ENCODE measurements around the gene OR6X1. TPM values are rescaled to one million over a fixed set of nuclear protein-coding genes. Genes with fewer than 3 reads are reported as not detected.
A peak's percentile ranks its signal among the peaks of the same experiment; 100 is the strongest.
"Not testable (repeated sequence)": the region's sequence is repeated elsewhere in the genome, so short reads cannot be mapped to it uniquely, and the experiment has no call there.

OR6X1 gene
- total RNA-seq, 1 donor from 2014 or later = not detected

DNA sequence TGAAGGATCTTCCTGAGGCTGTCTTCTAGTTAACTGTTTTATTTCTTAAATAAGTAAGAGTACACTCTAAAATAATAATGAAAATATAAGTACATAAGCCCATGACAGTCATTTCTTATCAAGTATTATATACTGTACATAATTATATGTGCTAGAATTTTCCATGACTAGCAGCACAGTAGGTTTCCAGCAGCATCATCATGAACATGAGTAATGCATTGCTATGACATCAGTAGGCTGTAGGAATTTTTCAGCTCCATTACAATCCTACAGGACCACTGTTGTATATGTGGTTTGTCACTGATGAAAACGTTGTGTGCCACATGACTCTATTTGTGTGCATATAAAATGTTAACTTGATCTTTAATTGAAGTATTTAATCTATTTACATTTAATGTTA is 34.9 kb downstream of the OR6X1 start:
- Mint-ChIP-seq H3K27me3 (ENCODE audit: unreplicated experiment) (no peaks in the 10 kb centered on the region), H3K9me3 (ENCODE audit: unreplicated experiment) (peaks cover under 1% of the 10 kb centered on the region), H3K36me3 (ENCODE audit: unreplicated experiment) (peaks cover 5% of the 10 kb centered on the region), H3K4me3 (ENCODE audit: unreplicated experiment) (no peak overlapping the region), H3K4me1 (ENCODE audit: low read depth, unreplicated experiment) (no peaks in the 10 kb centered on the region), H3K27ac (ENCODE audit: unreplicated experiment) (no peak overlapping the region)
- TF ChIP-seq, protein P1, sequence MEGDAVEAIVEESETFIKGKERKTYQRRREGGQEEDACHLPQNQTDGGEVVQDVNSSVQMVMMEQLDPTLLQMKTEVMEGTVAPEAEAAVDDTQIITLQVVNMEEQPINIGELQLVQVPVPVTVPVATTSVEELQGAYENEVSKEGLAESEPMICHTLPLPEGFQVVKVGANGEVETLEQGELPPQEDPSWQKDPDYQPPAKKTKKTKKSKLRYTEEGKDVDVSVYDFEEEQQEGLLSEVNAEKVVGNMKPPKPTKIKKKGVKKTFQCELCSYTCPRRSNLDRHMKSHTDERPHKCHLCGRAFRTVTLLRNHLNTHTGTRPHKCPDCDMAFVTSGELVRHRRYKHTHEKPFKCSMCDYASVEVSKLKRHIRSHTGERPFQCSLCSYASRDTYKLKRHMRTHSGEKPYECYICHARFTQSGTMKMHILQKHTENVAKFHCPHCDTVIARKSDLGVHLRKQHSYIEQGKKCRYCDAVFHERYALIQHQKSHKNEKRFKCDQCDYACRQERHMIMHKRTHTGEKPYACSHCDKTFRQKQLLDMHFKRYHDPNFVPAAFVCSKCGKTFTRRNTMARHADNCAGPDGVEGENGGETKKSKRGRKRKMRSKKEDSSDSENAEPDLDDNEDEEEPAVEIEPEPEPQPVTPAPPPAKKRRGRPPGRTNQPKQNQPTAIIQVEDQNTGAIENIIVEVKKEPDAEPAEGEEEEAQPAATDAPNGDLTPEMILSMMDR (IDR thresholded peaks at IDR 0.05; ENCODE audit: partially characterized antibody, unreplicated experiment) = no peak
- DNase-seq = no peak

DNA sequence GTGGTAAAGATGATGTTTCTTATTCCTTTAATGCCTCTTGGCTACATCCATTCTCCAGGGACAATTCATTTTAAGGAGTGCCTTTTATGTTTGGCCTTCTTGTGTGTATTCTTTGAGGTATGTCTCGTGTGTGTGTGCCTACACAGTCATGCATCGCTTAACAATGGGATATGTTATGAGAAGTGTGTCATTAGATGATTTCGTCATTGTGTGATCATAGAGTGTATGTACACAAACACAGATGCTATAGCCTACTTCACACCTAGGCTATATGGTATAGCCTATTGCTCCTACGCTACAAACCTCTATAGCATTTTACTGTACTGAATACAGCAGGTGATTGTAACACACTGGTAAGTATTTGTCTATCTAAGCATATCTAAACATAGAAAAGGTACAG is 35.8 kb downstream of the OR6X1 start:
- no peaks in the 10 kb centered on the region for H3K27me3 Mint-ChIP-seq (ENCODE audit: unreplicated experiment)
- DNase-seq = no peak
- H3K36me3 Mint-ChIP-seq (ENCODE audit: unreplicated experiment) = peaks cover 3% of the 10 kb centered on the region
- TF ChIP-seq, protein P1 (IDR thresholded peaks at IDR 0.05; ENCODE audit: partially characterized antibody, unreplicated experiment) = no peak
- H3K9me3 Mint-ChIP-seq (ENCODE audit: unreplicated experiment) = no peaks in the 10 kb centered on the region
- H3K4me3 Mint-ChIP-seq (ENCODE audit: unreplicated experiment) = no peak overlapping the region
- H3K27ac Mint-ChIP-seq (ENCODE audit: unreplicated experiment) = no peak overlapping the region
- no peaks in the 10 kb centered on the region for H3K4me1 Mint-ChIP-seq (ENCODE audit: low read depth, unreplicated experiment)

DNA sequence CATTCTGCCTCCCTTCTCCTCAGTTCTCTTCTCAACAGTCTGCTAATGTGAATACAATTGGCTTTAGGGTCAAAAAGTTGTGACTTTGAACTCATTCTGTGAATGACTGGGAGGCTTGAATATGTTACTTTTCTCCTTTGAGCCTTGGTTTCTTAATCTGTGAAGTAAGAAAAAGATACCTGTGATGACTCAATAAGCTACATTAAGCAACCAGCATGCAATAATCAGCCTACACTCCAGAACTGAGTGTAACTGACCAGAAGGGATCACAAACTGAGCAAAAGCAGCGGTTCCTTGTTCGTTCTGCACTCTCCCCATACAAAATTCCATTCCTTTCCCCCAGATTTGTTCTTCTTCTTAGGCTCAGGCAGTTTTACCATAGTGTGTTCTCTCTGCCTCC is 36.3 kb downstream of the OR6X1 start:
- DNase-seq = no peak
- no peaks in the 10 kb centered on the region for H3K27me3 Mint-ChIP-seq (ENCODE audit: unreplicated experiment)
- TF ChIP-seq, protein P1 (IDR thresholded peaks at IDR 0.05; ENCODE audit: partially characterized antibody, unreplicated experiment) = no peak
- no peak overlapping the region for H3K27ac Mint-ChIP-seq (ENCODE audit: unreplicated experiment)
- H3K36me3 Mint-ChIP-seq (ENCODE audit: unreplicated experiment) = peaks cover 1% of the 10 kb centered on the region
- H3K4me3 Mint-ChIP-seq (ENCODE audit: unreplicated experiment) = no peak overlapping the region
- no peaks in the 10 kb centered on the region for H3K9me3 Mint-ChIP-seq (ENCODE audit: unreplicated experiment)
- H3K4me1 Mint-ChIP-seq (ENCODE audit: low read depth, unreplicated experiment) = no peaks in the 10 kb centered on the region

DNA sequence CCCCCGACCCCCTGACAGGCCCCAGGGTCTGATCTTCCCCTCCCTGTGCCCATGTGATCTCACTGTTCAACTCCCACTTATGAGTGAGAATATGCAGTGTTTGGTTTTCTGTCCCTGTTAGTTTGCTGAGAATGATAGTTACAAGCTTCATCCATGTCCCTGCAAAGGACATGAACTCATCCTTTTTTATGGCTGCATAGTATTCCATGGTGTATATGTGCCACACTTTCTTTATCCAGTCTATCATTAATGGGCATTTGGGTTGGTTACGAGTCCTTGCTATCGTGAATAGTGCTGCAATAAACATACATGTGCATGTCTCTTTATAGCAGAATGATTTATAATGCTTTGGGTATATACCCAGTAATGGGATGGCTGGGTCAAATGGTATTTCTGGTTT is 41.7 kb downstream of the OR6X1 start:
- H3K27me3 Mint-ChIP-seq (ENCODE audit: unreplicated experiment) = not testable (repeated sequence)

DNA sequence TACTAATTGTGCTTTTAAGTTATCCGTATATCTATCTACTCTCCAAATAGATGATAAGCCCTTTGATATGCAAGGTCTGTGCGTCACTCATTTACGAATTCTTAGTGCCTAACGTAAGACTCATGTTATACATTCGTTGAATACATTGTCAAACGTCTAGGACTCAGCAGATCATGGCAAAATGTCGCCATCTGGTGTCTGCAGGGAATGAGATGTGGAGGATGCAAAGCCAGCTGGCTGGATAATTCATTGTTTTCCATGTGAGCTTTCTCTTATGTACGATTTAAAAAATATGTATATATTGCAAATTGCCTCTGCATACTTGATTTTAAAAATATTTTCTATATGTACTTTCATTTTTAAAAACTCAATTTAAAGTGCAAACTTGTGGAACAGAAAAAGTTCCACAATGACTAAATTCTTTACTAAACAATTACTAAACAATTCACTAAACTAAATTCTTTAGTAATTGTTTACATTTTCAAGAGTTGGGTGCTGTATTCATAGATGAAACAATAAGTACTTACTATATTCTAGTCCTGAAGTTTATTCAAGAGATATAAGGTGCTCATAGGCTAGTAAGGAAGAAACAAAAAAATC is 46.6 kb downstream of the OR6X1 start:
- Mint-ChIP-seq H3K9me3 (ENCODE audit: unreplicated experiment) (no peaks in the 10 kb centered on the region), H3K27me3 (ENCODE audit: unreplicated experiment) (peaks cover 7% of the 10 kb centered on the region), H3K4me1 (ENCODE audit: low read depth, unreplicated experiment) (peaks cover 3% of the 10 kb centered on the region), H3K36me3 (ENCODE audit: unreplicated experiment) (no peaks in the 10 kb centered on the region), H3K4me3 (ENCODE audit: unreplicated experiment) (no peak overlapping the region), H3K27ac (ENCODE audit: unreplicated experiment) (no peak overlapping the region)
- TF ChIP-seq, protein P1 (IDR thresholded peaks at IDR 0.05; ENCODE audit: partially characterized antibody, unreplicated experiment) = peak; percentile 24
- DNase-seq = peak; percentile 79

More for the DNA sequence above, 41.7 kb downstream of the OR6X1 start:
- not testable (repeated sequence) for H3K27ac Mint-ChIP-seq (ENCODE audit: unreplicated experiment); H3K4me3 Mint-ChIP-seq (ENCODE audit: unreplicated experiment); H3K36me3 Mint-ChIP-seq (ENCODE audit: unreplicated experiment); H3K9me3 Mint-ChIP-seq (ENCODE audit: unreplicated experiment); H3K4me1 Mint-ChIP-seq (ENCODE audit: low read depth, unreplicated experiment); DNase-seq

All from glutamatergic neuron (in vitro differentiated cells).